Muscle layer of duodenum (tissue), 2 donors: ENCODE data around the gene PLCH1.
"Not testable (repeated sequence)": the region's sequence is repeated elsewhere in the genome, so short reads cannot be mapped to it uniquely, and the experiment has no call there.

Source experiments
- H3K27ac ChIP-seq: one replicate; pipeline ENCODE4 v1.7.0; 2013; ENCODE audit warnings: mild to moderate bottlenecking, low read length
- H3K27me3 ChIP-seq: one replicate; pipeline ENCODE4 v1.7.0; 2013; ENCODE audit warnings: low read depth, mild to moderate bottlenecking, control low read depth, low read length
- H3K36me3 ChIP-seq, 2 donors: one replicate each; pipeline ENCODE4 v1.7.0; 2013; ENCODE audit warnings: low read length in 2 of 2, control low read depth in 1 of 2, mild to moderate bottlenecking in 1 of 2; ENCODE audit not compliant: insufficient read depth in 2 of 2, control insufficient read depth in 1 of 2
- H3K4me1 ChIP-seq, 2 donors: one replicate each; pipeline ENCODE4 v1.7.0; 2013; ENCODE audit warnings: low read length in 2 of 2, mild to moderate bottlenecking in 2 of 2, control low read depth in 1 of 2, moderate library complexity in 1 of 2; ENCODE audit not compliant: insufficient read depth in 2 of 2, control insufficient read depth in 1 of 2
- H3K4me3 ChIP-seq, 2 donors: one replicate each; pipeline ENCODE4 v1.7.0; 2013; ENCODE audit warnings: low read length in 2 of 2, low read depth in 1 of 2, mild to moderate bottlenecking in 1 of 2
- H3K9me3 ChIP-seq, 2 donors: one replicate each; pipeline ENCODE4 v1.7.0; 2013; ENCODE audit warnings: low read length in 2 of 2, control low read depth in 1 of 2, mild to moderate bottlenecking in 1 of 2; ENCODE audit not compliant: control insufficient read depth in 1 of 2
- donor health status: healthy.

The PLCH1 gene

GRCh38 chr3:155407331-155407730, 337.5 kb downstream of the PLCH1 start:
- Histone ChIP-seq H3K4me1 (no peaks in the 10 kb centered on the region), H3K36me3 (no peaks in the 10 kb centered on the region), H3K9me3 (no peaks in the 10 kb centered on the region), H3K27me3 (no peaks in the 10 kb centered on the region), H3K4me3 (no peak overlapping the region), H3K27ac (no peak overlapping the region)

- Histone ChIP-seq H3K27me3 (no peaks in the 10 kb centered on the region), H3K36me3 (no peaks in the 10 kb centered on the region), H3K4me1 (no peaks in the 10 kb centered on the region), H3K9me3 (peaks cover 0 to 4% of the 10 kb centered on the region in 2 donors), H3K27ac (no peak overlapping the region), H3K4me3 (no peak overlapping the region)
Measured at GRCh38 chr3:155404486-155404885, 340.4 kb downstream of the PLCH1 start.

- peaks cover 0 to 4% of the 10 kb centered on the region in 2 donors for H3K9me3 ChIP-seq
- no peaks in the 10 kb centered on the region for H3K4me1 ChIP-seq
- no peaks in the 10 kb centered on the region for H3K27me3 ChIP-seq
- H3K27ac ChIP-seq, result no peak overlapping the region
- H3K4me3 ChIP-seq, result no peak overlapping the region
- H3K36me3 ChIP-seq, result no peaks in the 10 kb centered on the region
Measured at GRCh38 chr3:155402656-155403055, 342.2 kb downstream of the PLCH1 start.

GRCh38 chr3:155398046-155398445, 346.8 kb downstream of the PLCH1 start:
- H3K27ac ChIP-seq, result no peak overlapping the region
- no peaks in the 10 kb centered on the region for H3K27me3 ChIP-seq
- H3K36me3 ChIP-seq, result no peaks in the 10 kb centered on the region
- peaks cover 0 to 4% of the 10 kb centered on the region in 2 donors for H3K9me3 ChIP-seq
- no peak overlapping the region for H3K4me3 ChIP-seq
- no peaks in the 10 kb centered on the region for H3K4me1 ChIP-seq

- H3K27ac ChIP-seq, H3K4me3 ChIP-seq, H3K36me3 ChIP-seq, H3K9me3 ChIP-seq, H3K27me3 ChIP-seq: not testable (repeated sequence)
- H3K4me1 ChIP-seq, result peaks cover 0 to 11% of the 10 kb centered on the region in 2 donors
Measured at GRCh38 chr3:155394896-155395295, 350.0 kb downstream of the PLCH1 start.

- no peak overlapping the region for H3K27ac ChIP-seq
- H3K36me3 ChIP-seq, result no peaks in the 10 kb centered on the region
- peaks cover 0 to 11% of the 10 kb centered on the region in 2 donors for H3K4me1 ChIP-seq
- no peaks in the 10 kb centered on the region for H3K9me3 ChIP-seq
- H3K4me3 ChIP-seq, result no peak overlapping the region
- no peaks in the 10 kb centered on the region for H3K27me3 ChIP-seq
Measured at GRCh38 chr3:155394240-155394639, 350.6 kb downstream of the PLCH1 start.

- Histone ChIP-seq H3K27ac (no peak overlapping the region), H3K9me3 (no peaks in the 10 kb centered on the region), H3K36me3 (no peaks in the 10 kb centered on the region), H3K27me3 (no peaks in the 10 kb centered on the region), H3K4me1 (peaks cover 0 to 11% of the 10 kb centered on the region in 2 donors), H3K4me3 (no peak overlapping the region)
Measured at GRCh38 chr3:155393316-155393715, 351.6 kb downstream of the PLCH1 start.

GRCh38 chr3:155392138-155392537, 352.7 kb downstream of the PLCH1 start:
- H3K27ac ChIP-seq, result no peak overlapping the region

GRCh38 chr3:155391551-155391958, 353.3 kb downstream of the PLCH1 start:
- Histone ChIP-seq H3K27me3 (no peaks in the 10 kb centered on the region), H3K4me1 (peaks cover 0 to 11% of the 10 kb centered on the region in 2 donors), H3K9me3 (no peaks in the 10 kb centered on the region), H3K27ac (no peak overlapping the region), H3K36me3 (no peaks in the 10 kb centered on the region), H3K4me3 (no peak overlapping the region)

More at GRCh38 chr3:155392138-155392537, 352.7 kb downstream of the PLCH1 start:
- H3K36me3 ChIP-seq, result no peaks in the 10 kb centered on the region
- no peak overlapping the region for H3K4me3 ChIP-seq
- no peaks in the 10 kb centered on the region for H3K9me3 ChIP-seq
- H3K27me3 ChIP-seq, result no peaks in the 10 kb centered on the region
- peaks cover 0 to 11% of the 10 kb centered on the region in 2 donors for H3K4me1 ChIP-seq

- H3K27me3 ChIP-seq, result no peaks in the 10 kb centered on the region
- no peak overlapping the region for H3K27ac ChIP-seq
- H3K9me3 ChIP-seq, result no peaks in the 10 kb centered on the region
- H3K4me3 ChIP-seq, result no peak overlapping the region
- H3K4me1 ChIP-seq, result peaks cover 0 to 16% of the 10 kb centered on the region in 2 donors
- no peaks in the 10 kb centered on the region for H3K36me3 ChIP-seq
Measured at GRCh38 chr3:155391104-155391503, 353.8 kb downstream of the PLCH1 start.

- no peaks in the 10 kb centered on the region for H3K36me3 ChIP-seq
- no peak overlapping the region for H3K27ac ChIP-seq
- H3K27me3 ChIP-seq, result no peaks in the 10 kb centered on the region
- H3K4me1 ChIP-seq, result peaks cover 0 to 21% of the 10 kb centered on the region in 2 donors
- no peaks in the 10 kb centered on the region for H3K9me3 ChIP-seq
- no peak overlapping the region for H3K4me3 ChIP-seq
Measured at GRCh38 chr3:155390351-155390750, 354.5 kb downstream of the PLCH1 start.

GRCh38 chr3:155388417-155388816, 356.5 kb downstream of the PLCH1 start:
- H3K4me1 ChIP-seq, result peaks cover 0 to 21% of the 10 kb centered on the region in 2 donors
- H3K27ac ChIP-seq, result no peak overlapping the region
- no peaks in the 10 kb centered on the region for H3K9me3 ChIP-seq
- no peaks in the 10 kb centered on the region for H3K27me3 ChIP-seq
- no peak overlapping the region for H3K4me3 ChIP-seq
- H3K36me3 ChIP-seq, result no peaks in the 10 kb centered on the region
